GM21529 (cell line): ENCODE measurements around the gene ABHD14A.
"Not testable (repeated sequence)": the region's sequence is repeated elsewhere in the genome, so short reads cannot be mapped to it uniquely, and the experiment has no call there.

ENCODE experiments used
- ATAC-seq: cut with Tn5 transposase; IDR thresholded peaks from one replicate; pipeline ENCODE4 v1.9.1; 2021; ENCODE audit not compliant: unreplicated experiment

Gene ABHD14A

GRCh38 chr3:51970606-51971300, 4.1 kb upstream of the ABHD14A start:
- no peak for ATAC-seq

GRCh38 chr3:51971350-51971749, 3.5 kb upstream of the ABHD14A start:
- ATAC-seq = no peak

DNA sequence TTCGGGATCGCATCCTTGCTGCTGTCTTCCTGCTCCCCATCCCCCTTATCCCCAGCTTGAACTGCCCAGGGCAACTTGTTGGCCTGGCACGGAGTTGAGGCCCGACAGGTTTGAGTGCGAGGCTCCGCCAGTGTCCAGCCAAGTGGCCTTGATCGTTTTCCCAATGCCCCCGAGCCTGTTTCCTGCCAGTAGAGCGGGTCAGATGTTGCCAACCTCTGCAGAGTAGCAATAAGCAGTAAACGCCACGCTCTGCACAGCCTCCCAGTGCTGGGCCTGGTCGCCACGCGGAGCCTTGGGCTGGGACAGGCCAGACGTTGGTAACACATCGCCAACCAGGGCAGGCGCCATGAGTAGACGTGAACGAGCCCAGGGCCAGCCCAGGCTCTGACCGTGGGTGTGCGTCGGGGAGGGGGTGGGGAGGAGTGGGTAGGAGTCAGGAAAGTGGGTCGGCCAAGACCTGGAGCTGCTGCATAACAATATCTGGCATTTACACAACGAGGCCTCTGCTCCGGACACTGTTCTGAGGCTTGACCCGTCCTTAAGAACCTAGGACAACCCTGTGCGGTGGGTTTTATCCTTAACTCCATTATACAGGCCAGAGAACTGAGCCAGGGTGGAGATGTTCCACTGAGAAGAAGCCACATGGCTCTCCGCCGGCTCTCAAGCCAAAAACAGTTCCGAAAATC, 444 bp upstream of the ABHD14A start:
- ATAC-seq = no peak

DNA sequence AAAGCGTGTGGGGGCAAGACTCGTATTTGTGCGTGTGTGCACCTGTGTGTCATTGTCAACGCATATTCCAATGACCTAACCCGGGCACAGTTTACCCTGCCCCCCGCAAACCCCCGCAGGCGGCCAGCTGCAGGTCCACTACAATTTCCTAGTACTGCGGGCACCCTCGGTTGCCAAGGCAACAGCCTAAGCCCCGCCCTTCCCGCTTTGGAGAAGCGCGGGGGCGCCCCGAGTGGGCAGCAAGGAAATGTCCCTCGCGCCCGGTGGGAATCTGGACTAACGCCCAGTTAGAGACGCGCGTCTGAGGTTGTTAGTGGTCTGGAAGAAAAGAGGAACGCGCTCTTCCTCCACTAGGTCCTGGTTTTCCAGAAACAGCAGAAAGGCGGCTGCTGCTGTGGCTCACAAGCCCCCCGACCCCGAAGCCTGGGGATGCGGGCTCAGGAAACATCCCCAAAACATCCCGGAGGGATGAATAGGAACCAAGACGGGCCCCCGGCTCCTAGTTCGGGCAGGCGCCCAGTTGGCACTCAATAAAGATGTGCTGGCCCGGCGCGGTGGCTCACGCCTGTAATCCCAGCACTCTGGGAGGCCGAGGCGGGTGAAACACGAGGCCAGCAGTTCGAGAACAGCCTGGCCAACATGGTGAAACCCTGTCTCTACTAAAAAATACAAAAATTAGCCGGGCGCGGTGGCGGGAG, 1.1 kb downstream of the ABHD14A start:
- no peak for ATAC-seq

- no peak for ATAC-seq
Measured at GRCh38 chr3:51977446-51978142, 2.7 kb downstream of the ABHD14A start.

GRCh38 chr3:51978143-51978502, 3.3 kb downstream of the ABHD14A start:
- no peak for ATAC-seq

DNA sequence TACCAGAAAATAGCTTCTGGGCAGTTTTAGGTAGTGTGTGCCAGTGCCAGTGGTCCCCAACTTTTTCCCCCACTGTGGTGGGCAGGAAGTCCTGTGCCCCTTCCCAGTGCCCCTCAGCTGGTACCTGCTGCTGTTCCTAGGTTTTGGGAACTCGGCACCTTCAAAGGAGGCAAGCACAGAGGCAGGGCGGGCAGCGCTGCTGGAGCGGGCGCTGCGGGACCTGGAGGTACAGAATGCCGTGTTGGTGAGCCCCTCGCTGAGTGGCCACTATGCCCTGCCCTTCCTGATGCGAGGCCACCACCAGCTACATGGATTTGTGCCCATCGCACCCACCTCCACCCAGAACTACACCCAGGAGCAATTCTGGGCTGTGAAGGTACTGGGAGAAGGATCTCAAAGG, 5.4 kb downstream of the ABHD14A start:
- ATAC-seq = no peak

GRCh38 chr3:51982352-51982837, 7.5 kb downstream of the ABHD14A start:
- peak; percentile 45 for ATAC-seq

GRCh38 chr3:51982838-51983577, 8.1 kb downstream of the ABHD14A start, which contains the start of gene ACY1:
ACY1 (plus strand) TSS chr3:51983535; CDS start chr3:51984065, 530 bp downstream.
- peak; percentile 70 for ATAC-seq

DNA sequence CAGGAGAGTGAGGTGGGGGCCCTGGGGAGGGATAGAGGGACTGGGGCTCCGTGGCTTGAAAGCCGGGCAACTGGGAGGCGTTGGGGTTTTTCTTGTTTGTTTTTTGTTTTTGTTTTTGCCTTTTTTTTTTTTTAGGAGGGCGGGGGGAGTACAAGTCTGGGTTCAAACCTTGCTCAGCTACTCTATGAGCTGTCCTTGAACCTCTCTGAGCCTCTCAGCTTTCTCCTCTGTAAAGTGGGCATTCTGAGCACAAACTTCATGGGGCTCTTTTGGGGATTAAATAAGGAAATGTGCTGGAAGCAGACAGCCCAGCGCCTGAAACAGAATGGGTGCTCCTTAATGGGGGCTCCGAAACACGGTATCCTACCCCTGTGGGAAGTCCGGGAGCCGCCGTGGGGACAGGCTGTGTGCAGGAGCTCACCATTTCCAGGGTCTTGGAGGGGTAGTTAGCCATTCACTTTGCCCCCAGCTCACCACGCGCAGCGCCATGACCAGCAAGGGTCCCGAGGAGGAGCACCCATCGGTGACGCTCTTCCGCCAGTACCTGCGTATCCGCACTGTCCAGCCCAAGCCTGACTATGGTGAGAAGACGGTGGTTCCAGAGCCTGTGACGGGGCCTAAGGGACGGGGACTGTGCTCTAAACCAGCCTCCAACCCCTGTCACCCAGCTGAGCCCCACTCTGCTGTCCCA, 8.9 kb downstream of the ABHD14A start:
- ATAC-seq = no peak

DNA sequence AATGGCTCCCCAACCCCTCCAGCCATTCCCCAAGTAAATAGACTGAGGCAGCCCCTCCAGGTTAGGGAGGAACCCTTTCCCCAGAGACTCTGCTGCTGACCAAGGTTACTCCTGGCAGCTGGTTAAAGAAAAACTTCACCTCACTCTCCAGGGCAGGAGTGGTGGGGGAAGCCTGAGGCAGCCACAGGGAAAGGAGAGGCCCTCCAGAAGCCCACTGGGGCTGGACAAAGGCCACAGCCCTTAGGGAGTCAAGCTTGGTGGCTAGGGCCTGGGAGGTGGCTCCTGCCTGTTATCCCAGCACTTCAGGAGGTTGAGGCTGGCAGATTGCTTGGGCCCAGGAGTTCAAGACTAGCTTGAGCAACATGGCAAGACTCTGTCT, 9.4 kb downstream of the ABHD14A start:
- ATAC-seq = no peak

DNA sequence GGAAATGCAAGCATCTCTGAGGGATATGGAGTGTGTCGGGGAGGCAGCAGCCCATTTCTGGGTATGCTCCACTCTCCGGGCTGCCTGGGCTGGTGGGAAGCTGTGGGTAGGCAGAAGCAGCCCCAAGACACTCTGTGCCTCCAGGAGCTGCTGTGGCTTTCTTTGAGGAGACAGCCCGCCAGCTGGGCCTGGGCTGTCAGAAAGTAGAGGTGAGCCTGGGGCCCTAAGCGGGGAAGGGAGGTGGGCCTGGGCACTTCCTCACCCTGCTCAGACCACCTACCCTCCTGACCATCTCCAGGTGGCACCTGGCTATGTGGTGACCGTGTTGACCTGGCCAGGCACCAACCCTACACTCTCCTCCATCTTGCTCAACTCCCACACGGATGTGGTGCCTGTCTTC, 10.2 kb downstream of the ABHD14A start:
- ATAC-seq = no peak

- ATAC-seq = no peak
Measured at GRCh38 chr3:51986010-51986947, 11.4 kb downstream of the ABHD14A start.

DNA sequence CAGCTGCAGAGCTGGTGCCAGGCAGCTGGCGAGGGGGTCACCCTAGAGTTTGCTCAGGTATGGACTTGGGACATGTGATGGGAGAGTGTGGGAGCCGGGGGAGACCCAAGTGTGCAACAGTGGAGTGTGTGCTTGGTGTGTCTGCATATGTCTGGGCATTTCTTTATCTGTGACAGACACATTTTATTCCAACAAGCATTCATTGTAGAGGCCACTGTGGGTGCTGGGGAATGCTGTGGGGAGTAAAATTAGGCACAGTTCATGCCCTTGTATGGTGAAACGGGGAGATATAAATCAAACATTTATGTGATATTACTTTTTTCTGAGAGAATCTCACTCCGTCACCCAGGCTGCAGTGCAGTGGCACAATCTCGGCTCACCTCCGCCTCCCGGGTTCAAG, 12.7 kb downstream of the ABHD14A start:
- ATAC-seq = no peak

DNA sequence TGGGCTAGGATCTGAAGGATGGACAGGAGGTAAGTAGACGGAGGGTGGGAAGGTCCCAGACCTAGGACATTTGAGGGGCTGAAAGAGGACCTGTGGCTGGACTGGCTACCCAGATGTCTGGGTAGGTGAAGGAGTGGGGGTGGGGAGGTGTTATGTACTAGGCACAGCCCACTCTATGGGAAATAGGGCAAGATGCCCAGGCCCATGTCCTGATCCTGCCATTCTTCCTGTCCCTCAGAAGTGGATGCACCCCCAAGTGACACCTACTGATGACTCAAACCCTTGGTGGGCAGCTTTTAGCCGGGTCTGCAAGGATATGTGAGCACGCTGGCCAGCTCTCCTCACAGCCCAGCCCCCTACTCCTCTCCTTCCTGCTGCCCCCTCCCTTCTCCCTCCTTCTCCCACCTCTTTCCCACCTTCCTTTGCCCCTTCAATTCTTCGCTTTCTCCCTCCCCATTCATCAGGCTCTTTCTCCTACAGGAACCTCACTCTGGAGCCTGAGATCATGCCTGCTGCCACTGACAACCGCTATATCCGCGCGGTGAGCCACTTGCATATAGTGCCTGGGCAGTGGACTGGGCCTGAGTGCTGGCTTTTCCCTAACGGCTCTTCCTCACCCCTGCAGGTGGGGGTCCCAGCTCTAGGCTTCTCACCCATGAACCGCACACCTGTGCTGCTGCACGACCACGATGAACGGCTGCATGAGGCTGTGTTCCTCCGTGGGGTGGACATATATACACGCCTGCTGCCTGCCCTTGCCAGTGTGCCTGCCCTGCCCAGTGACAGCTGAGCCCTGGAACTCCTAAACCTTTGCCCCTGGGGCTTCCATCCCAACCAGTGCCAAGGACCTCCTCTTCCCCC, 13.7 kb downstream of the ABHD14A start:
- ATAC-seq = no peak

DNA sequence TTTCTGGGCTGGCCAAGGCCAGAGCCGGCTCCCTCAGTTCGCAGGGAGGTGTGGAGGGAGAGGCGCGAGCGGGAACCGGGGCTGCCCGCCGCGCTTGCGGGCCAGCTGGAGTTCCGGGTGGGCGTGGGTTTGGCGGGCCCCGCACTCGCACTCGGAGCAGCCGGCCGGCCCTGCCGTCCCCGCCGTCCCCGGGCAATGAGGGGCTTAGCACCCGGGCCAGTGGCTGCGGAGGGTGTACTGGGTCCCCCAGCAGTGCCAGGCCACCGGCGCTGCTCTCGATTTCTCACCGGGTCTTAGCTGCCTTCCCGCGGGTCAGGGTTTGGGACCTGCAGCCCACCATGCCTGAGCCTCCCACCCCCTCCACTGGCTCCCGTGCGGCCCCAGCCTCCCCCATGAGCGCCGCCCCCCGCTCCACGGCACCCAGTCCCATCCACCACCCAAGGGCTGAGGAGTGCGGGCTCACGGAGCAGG, 15.7 kb downstream of the ABHD14A start:
- ATAC-seq = not testable (repeated sequence)

DNA sequence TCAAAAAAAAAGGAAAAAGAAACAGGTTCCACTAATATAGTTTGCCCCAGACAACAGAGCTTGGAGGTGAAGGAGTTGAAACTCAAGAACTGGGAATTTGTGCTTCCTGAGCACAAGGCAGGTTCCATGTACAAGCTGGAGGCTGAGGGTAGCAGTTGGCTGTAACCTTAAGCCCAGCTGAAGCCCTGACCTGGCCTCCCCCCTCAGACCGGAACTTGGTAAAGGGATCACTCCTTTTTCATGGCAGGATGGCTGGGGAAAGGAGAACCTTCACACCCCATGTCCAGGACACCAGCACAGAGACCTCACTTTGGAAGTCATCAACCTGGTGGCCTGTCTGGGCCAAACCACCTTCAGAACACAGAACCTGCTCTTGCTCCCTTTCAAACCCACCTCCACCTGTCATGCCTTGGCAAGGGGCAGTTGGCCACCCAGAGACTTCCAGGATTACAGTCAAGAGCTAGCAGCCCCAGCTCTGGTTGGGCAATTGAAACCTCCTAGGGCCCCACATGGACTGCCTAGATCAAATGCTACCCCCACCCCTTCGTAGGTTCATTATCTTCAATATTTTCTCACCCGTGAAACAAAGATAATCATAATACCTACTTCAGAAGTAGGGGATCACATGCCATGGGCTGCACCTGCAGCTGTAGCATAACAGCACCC, 17.3 kb downstream of the ABHD14A start:
- ATAC-seq = no peak
